ENCODE data around the gene RALA. TPM values are rescaled to one million over a fixed set of nuclear protein-coding genes. Genes with fewer than 3 reads are reported as not detected.
"Not testable (repeated sequence)": the region's sequence is repeated elsewhere in the genome, so short reads cannot be mapped to it uniquely, and the experiment has no call there.

The RALA gene
- total RNA-seq, 1 donor from 2014 or later, result 38.0 TPM

DNA sequence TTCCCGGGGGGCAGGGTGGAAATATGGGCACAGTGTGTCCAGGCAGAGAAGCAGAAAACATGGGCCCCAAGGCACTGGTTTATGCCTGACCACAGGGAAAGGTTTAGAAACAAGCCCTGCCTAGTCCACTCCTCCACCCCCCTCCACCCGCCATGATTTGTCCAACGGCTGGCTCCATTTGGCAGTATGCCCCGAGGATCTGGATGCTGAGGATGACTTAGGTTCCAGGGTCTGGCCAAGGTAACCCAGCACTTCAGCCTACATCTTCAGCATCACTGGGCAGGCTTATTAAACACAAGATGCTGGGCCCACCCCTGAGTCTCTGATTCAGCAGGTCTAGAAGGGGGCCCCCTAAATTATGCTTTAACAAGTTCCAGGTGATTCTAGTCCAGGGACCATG lies 121.9 kb downstream of the RALA start:
- ATAC-seq (ENCODE audit: poor library complexity) (no peak), DNase-seq (no peak)
- intact Hi-C loops (cut with DNase I), result loop anchor here (5.0 kb wide), 1 partner anchor 123 kb away; the partner anchor contains the start of gene RALA

DNA sequence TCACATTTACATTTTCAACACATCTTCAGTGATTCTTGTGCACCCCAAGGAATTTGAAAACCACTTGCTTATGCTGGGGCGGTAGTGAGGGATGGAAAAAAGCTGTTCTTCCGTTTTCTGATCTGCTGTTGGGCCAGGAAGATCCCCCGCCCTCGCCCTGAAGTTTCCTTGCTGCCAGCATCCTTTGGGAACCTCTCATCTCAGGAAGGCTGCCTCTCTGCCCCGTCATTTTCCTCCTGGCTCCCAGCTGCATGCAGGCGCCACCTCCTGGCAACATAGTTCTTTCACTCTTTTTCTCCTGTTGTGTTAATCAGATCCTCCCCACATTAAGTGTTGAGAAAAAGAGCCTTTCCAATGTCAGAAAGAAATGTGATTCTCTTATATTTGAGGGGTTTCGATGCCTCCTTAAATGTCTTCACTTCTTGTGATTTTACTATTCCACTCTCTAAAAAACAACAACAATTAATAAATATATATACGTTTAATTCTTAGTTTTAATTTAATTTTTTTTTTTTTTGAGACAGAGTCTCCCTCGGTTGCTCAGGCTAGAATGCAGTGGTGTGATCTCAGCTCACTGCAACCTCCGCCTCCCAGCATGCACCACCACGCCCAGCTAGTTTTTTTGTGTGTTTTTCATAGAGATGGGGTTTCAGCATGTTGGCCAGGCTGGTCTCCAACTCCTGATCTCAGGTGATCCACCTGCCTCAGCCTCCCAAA lies 122.9 kb downstream of the RALA start:
- peak; percentile 86 for ATAC-seq (ENCODE audit: poor library complexity)
- DNase-seq, result peak; percentile 78
- intact Hi-C loops (cut with DNase I), result loop anchor here (2.0 to 5.0 kb wide), 2 partner anchors 124 to 167 kb away; partner anchors contain the start of gene RALA

DNA sequence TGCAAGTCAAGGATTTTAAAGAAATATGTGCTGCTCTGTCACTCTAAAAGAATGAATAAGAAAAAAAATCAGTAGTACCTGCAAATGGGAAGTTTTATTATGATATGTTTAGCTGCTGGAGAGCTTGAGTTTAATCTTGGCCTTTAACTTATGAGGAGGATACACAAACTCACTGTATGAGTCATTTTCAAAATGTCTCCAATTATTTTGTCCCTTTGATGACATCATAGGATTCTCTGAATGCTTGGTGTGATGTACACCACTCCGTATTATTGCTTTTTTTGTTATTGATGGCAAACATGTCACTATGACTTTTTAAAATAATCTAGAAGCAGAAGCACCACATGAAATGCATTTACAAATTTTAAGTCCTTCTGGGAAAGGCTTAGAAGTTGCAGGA lies 125.8 kb downstream of the RALA start:
- ATAC-seq (ENCODE audit: poor library complexity), result no peak
- DNase-seq, result no peak
- intact Hi-C loops (cut with DNase I), result loop anchor here (5.0 kb wide), 1 partner anchor 127 kb away; the partner anchor contains the start of gene RALA

DNA sequence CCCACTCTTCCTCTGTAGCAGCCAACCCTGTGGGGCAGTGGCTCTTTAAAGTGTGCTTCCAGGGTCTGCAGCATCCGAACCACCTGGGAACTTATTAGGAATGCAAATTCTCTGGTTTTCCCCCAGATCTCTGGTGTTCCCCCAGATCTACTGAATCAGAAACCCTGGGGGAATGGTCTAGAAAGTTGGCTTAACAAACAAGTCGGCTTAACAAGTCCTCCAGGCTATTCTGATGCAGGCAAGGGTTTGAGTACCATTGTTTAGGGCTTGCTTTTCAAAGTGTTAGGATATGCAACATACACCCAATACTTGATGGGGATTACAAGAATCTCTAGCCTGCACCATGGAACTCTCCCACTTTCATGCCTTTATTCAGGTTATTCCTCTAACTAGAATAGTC lies 126.3 kb downstream of the RALA start:
- DNase-seq (no peak), ATAC-seq (ENCODE audit: poor library complexity) (no peak)
- intact Hi-C loops (cut with DNase I), result loop anchor here (5.0 kb wide), 1 partner anchor 127 kb away; the partner anchor contains the start of gene RALA

DNA sequence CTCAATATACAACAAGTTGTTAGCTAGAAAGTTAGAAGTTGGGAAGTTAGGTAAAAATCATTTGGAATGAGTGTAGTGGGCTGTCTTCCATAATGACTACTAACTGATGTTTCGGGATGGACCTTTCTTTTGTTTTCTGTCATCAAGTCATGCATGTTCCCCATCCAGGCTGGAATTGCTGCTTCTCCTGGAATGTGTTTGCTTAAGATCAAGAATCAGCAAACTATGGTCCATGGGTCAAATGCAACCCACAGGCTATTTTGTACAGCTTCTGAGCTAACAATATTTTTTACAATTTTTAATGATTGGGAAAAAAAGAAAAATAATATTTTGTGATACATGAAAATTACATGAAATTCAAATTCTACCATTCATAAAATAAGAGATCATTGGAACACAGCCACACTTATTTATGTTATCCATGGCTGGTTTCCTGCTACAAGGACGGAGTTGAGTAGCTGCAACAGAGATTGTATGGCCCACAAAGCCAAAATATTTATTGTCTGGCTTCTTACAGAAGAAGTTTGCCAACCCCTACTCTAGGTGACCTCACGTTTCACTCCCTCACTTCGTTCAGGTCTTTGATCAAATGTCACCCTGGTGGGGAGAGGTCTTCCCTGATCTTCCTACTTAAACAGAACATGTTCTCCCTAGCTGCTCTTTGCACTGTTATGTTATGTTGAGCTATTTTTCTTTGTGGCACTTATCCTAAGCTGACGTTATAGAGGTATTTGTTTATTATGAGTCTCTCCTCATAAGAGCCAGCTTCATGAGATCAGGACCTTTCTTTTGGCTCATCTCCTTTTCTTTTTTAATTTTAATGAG lies 127.1 kb downstream of the RALA start:
- ATAC-seq (ENCODE audit: poor library complexity) (no peak), DNase-seq (no peak)
- intact Hi-C loops (cut with DNase I), result no loop called here

DNA sequence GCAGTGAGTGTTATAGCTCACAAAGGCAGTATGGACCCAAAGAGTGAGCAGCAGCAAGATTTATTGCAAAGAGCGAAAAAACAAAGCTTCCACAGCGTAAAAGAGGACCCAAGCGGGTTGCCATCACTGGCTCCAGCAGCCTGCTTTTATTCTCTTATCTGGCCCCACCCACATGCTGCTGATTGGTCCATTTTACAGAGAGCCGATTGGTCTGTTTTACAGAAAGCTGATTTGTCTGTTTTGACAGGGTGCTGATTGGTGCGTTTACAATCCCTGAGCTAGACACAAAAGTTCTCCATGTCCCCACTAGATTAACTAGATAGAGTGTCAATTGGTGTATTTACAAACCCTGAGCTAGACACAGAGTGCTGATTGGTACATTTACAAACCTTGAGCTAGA lies 129.9 kb downstream of the RALA start:
- DNase-seq; intact Hi-C loops (cut with DNase I); ATAC-seq (ENCODE audit: poor library complexity): not testable (repeated sequence)

DNA sequence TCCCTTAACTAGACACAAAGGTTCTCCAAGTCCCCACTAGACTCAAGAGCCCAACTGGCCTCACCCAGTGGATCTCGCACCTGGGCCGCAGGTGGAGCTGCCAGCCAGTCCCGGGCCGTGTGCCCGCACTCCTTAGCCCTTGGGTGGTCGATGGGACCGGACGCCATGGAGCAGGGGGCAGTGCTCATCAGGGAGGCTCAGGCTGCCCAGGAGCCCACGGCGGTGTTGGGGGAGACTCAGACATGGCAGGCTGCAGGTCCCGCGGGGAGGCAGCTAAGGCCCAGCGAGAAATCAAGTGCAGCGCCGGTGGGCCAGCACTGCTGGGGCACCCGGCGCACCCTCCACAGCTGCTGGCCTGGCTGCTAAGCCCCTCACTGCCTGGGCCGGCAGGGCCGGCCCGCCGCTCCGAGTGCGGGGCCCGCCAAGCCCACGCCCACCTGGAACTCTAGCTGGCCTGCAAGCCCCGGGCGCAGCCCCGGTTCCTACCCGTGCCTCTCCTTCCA lies 130.5 kb downstream of the RALA start:
- DNase-seq, result no peak
- intact Hi-C loops (cut with DNase I), result no loop called here
- no peak for ATAC-seq (ENCODE audit: poor library complexity)

DNA sequence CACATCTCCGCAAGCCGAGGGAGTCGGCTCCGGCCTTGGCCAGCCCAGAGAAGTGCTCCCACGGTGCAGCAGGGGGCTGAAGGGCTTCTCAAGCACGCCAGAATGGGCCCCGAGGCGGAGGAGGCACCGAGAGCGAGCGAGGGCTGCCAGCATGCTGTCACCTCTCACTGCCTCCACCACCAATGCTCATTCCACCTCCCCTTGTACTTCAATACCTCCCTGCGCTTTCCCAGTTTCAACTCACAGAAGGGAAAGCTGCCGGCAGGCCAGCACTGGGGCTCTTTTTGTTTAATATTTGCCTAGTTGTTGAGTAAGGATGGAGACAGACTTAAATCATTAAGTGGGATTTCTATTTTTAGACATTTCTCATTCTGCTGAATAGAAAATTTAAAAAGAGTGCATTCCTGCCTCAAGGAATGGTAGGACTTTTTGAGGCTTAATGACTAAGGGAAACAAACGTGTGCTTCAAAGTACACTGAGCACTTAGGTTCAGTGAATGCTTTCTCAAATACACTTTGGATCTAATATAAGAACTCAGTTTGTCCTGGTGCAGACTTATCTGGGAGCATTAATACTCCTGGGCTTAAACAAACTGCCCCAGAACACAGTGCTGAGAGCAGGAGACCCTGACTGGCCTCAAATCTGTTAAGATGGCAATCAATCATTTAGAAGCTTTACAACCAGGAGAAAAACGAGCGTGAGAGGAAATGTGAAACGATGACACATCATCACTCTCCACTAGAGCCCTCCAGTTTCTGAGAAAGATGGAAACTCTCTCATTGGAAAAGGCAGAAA lies 131.2 kb downstream of the RALA start:
- intact Hi-C loops (cut with DNase I), result no loop called here
- ATAC-seq (ENCODE audit: poor library complexity), result no peak
- DNase-seq, result no peak

DNA sequence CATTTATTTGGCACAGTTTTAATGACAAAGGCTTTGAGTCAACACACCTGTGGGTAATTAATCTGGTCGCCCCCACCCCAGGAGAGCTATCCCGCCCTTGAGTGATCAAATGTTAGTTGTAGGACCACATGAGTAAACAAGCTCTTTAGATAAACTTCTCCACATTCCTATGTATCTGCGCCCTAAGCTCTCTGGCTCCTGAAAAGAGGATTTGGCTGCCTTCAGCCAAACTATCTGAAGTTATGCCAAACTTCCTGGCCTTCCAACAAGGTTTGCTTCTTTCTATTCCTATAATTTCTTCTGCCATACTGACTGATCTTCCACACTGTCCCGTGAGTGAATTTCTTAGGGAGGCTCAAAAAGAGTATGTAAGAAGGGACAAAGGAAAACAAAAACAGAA lies 134.2 kb downstream of the RALA start:
- DNase-seq (no peak), ATAC-seq (ENCODE audit: poor library complexity) (peak; percentile 38)
- intact Hi-C loops (cut with DNase I), result no loop called here

Other genes with a start within 250 kb of the RALA start
- gene YAE1, start 57.2 kb upstream of the RALA start, total RNA-seq, result 14.6 TPM